Measurements from ENCODE around the gene TMEM50B.
"Not testable (repeated sequence)": the region's sequence is repeated elsewhere in the genome, so short reads cannot be mapped to it uniquely, and the experiment has no call there.

The TMEM50B gene

GRCh38 chr21:33479679-33480480 is at the start of gene TMEM50B:
Gene TMEM50B (minus strand): TSS chr21:33479974. CDS start chr21:33468885, 11,089 bp downstream.
- DNase-seq (ENCODE audit: low read depth) = peak; percentile 94

- DNase-seq (ENCODE audit: low read depth) = no peak
Measured at GRCh38 chr21:33522953-33523349, 43.2 kb upstream of the TMEM50B start.

DNA sequence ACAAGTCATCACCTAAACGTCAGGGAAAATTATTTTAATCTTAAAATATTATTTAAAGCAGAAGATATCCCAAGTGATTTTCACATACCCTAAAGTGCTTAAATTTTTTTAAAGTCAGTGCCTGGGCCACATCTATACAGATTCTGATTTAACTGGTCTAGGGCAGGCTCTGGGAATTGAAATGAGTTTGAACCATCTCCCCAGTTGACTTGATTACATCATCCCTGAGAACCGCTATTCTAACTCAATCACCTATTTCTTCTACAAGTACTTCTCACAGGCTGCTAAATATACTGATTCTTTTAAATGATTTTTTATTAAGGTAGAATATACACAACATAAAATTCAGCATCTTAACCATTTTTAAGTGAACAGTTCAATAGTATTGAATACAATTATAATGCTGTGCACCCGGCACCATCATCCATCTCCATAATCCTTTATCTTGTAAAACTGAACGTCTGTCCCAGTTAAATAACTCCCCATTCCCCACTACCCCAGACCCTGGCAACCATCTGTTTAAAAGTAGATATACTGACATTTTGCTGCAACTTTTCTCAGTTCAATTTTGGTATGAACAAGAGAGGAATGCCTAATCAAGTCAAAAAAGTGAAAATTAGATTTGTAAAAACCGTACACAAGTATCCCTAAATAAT is 42.7 kb upstream of the TMEM50B start:
- DNase-seq (ENCODE audit: low read depth) = no peak

DNA sequence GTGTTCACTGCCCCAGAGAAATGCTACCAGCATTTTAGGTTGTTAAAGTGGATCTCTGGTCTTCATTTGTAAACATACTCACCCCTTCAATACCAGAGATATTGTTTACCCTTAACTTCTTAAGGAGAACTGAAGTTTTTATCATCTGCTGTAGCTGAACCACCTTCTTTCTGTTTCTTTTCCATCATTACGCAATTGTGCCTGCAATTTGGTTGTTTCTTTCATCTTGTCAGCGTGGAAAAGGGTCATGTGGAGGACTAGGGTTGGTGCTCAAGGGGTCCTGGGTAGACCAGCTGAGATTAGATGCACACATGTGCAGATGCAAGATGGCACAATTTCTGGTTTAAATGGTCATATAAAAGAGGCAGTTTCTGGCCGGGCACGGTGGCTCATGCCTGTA is 39.1 kb upstream of the TMEM50B start:
- DNase-seq (ENCODE audit: low read depth) = no peak

GRCh38 chr21:33514229-33514628 is 34.5 kb upstream of the TMEM50B start:
- DNase-seq (ENCODE audit: low read depth) = no peak

DNA sequence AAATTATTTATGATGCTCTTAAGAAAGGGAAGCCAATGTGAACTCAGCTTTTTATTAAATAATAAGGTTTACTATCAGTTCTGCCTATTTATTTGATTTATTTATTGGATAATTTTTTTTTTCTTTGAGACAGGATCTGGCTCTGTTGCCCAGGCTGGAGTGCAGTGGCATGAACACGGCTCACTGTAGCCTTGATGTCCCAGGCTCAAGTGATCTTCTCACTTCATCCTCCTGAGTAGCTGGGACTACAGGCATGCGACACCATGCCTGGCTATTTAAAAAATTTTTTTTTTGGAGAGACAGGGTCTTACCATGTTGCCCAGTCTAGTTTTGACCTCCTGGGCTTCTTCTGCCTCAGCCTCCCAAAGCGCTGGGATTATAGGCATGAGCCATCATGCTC is 32.7 kb upstream of the TMEM50B start:
- DNase-seq (ENCODE audit: low read depth) = no peak

DNA sequence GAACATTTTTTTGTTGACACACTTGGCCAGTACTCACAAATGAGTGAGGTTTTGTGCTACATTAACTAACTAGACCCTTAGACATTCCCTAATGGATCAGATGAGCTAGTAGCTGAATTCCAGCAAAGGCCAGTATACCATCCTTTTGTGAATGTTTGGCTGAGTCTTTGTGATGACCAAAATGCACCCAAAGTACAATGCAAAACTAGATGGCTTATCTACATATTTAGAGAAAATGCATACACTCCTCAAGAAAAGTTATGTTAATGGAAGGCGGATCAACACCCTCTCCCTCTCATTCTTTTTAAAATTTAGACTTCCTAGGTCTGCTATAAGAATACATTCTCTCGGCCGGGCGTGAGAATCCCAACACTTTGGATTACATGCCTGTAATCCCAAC is 31.9 kb upstream of the TMEM50B start:
- no peak for DNase-seq (ENCODE audit: low read depth)

GRCh38 chr21:33510826-33511225 is 31.1 kb upstream of the TMEM50B start:
- DNase-seq (ENCODE audit: low read depth) = no peak

GRCh38 chr21:33507003-33507402 is 27.2 kb upstream of the TMEM50B start:
- DNase-seq (ENCODE audit: low read depth) = not testable (repeated sequence)

DNA sequence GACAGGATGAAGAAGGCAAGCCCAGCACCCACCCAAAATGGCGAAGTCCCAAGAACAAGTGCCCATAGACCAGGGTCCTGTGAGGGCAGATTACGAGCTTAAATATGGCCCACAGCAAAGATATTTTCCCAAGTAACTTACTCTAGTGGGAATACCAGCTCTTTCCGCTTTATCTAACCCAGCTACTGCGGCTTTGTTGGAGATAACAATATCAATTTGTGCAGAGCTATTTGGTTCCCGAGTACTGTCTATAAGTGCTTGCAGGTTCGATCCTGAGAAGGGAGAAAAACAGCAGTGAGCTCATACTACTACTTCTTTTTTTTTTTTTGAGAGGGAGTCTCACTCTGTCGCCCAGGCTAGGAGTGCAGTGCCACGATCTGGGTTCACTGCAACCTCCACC is 26.1 kb upstream of the TMEM50B start:
- no peak for DNase-seq (ENCODE audit: low read depth)

GRCh38 chr21:33496345-33496744 is 16.6 kb upstream of the TMEM50B start:
- DNase-seq (ENCODE audit: low read depth) = no peak

DNA sequence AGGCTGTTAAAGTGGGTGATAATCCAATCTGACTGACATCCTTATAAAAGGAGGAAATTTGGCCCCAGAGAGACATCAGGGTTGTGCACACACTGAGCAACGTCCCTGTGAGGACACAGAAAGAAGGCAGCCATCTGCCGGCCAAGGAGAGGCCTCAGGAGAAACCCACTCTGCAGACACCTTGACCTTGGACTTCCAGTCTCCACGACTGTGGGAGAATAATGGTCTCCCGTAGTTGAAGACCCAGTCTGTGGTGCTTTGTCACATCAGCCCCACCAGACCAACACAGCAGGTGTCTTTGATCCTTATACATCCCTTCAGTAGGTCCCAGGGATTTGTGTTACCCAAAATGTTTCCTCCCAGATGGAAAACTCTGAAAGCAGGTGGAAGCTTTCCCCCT is 16.0 kb upstream of the TMEM50B start:
- no peak for DNase-seq (ENCODE audit: low read depth)

DNA sequence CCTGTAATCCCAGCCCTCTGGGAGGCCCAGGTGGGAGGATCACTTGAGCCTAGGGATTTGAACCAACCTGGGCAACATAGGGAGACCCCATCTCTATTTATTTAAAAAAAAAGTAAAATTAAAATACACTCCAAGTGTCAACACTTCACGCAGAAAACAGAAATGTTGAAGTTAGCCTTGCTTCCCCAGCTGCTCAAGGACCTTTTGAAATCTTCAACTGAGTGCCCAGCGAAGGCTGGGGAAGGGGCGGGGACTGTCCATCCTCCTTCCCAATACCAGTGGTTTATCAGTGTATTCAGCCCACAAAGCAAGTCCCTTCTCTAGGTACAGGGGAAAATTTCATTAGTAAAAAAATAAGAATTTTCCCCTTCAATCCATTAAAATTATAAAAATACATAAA is 14.0 kb upstream of the TMEM50B start:
- no peak for DNase-seq (ENCODE audit: low read depth)

- DNase-seq (ENCODE audit: low read depth) = peak; percentile 20
Measured at GRCh38 chr21:33492571-33492970, 12.8 kb upstream of the TMEM50B start.

DNA sequence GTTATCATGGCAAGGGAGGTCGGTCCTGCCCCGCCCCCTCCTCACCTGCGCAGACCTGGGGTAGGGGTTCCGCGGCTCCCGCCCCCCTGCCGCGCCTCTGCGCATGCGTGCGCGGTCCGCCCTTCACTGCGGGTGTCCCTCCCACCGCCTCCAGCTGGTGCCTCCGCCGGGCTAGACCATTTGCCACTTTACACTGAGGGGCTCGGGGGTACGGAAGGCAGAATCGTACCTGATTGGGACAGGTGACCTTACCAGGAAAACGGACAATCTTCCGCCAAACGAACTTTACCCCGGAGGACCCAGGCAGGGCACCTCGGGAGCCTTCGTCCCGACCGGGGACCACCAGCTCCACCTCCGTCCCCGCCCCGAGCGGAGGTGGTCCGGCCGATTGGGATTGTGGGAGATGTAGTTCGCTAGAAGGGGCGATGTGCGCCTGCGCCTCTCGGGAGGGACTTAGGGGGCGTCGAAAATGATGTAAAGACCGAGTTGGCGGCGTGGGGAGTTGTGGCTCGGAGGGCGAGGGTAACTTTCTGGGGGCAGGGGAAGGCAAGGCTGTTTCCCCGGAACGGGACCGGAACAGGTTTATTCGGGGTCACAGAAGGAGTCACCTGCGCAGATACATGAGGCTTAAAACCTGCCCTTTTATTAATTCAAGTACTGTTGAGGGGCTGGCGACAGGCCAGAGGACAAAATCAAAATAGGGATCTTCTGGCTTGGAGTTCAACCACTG is 11.8 kb upstream of the TMEM50B start, which contains the start of gene DNAJC28:
Gene DNAJC28 (minus strand): TSS at position 344 of the 730 bp plus-strand sequence. CDS start 2,323 bp downstream, outside the sequence.
- peak; percentile 94 for DNase-seq (ENCODE audit: low read depth)

DNA sequence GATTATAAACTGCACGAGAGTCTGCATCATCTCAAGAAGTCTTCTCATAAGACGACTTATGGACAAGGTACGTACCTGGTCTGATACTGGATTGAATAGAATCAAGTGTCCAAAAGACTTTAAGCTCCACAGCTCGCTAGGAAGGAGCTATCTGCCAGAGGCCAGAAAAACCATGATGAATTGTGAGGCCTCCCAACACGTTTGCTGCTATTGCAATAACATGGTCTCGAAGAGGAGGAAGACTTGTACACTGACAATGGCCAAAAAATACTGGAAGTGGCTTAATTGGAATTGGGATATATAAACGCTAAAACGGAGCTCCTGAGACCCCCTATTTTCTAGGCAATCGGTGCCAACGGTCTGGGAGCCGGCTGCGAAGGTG is 11.2 kb upstream of the TMEM50B start:
- peak; percentile 25 for DNase-seq (ENCODE audit: low read depth)

DNA sequence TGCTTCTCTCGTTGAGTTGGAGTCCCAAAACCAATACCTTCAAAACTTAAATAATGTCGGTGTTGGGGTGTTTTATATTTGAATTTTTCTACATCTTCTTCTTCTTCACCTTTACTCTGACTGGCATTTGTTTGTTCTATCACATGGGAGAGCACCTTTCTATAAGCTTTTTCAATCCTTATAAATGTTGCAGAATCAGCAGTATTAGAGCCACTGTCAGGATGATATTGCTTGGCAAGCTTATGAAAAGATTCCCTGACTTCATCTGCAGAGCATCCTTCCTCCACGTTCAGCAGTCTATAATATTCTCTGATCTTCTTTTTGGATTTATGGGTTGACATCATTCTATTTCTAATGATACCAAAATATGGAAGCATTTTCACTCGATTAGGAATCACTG is 9.2 kb upstream of the TMEM50B start:
- no peak for DNase-seq (ENCODE audit: low read depth)

- DNase-seq (ENCODE audit: low read depth) = no peak
Measured at GRCh38 chr21:33487996-33488395, 8.2 kb upstream of the TMEM50B start.

- peak; percentile 12 for DNase-seq (ENCODE audit: low read depth)
Measured at GRCh38 chr21:33481314-33481943, 1.7 kb upstream of the TMEM50B start.

DNA sequence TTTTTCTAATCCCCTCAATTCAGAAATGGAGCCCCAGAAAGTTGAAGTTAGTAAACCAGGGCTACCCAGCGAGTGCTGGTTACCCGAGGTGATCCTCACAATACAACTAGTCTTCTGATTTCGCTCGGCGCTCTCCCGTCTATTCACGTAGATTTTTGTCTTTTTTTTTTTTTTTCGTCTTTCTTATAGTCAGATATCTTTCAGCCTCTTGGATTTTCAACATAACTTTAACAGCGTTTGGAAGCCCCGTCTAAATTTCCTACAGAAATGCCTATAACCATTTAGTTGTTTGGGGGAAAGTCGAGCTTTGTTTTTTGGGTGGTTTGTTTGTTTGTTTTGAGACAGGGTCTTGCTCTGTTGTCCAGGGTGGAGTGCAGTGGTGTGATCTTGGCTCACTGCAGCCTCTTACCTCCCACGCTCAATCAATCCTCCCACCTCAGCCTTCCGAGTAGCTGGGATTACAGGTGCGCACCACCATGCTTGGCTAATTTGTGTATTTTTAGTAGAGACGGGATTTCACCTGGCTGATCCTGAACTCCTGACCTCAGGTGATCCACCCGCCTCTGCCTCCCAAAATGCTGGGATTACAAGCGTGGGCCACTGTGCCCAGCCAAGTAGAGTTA is 818 bp upstream of the TMEM50B start:
- no peak for DNase-seq (ENCODE audit: low read depth)

DNA sequence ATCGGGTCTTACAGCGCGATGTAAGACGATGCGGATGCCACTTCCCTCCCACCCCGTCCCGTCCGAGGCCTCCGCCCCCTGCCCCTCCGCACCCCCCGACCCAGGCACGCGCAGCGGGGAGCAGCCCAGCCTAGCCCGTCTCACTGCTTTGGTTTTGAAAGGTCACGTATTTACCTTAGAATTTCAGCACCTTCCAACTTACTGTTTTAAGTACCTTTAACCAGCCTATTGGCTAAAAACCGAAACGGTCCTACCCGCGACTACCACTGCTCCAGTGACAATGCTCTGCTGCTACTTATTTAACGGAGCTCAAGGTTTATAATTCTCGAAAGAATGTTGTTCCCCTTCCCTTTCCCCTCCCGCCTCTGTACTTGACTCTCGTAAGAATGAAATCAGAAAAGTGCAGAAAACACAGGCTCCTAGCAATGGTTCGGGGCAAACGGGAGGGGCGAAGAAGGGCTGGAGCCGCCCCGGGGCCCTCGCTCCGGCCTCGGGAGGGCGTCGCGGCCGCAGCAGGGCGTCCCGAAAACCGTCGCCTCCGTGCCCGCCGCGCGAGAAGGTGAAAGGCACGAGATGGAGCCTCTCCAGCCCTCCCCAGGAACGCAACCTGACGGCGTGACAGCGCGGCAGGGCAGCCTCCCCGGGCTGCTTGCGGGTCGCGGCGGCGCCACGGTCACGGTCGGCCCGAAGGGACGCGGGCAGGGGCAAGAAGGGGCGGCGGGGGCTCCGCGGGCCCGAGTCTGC is 667 bp downstream of the TMEM50B start:
- peak; percentile 49 for DNase-seq (ENCODE audit: low read depth)
